GM12873 (cell line): ENCODE data around the gene CTSW.

ENCODE experiments used
- CTCF ChIP-seq: IDR thresholded peaks from 2 replicates; pipeline ENCODE4 v1.5.1; 2012; ENCODE audit warnings: low read depth, mild to moderate bottlenecking, moderate library complexity, low read length, control low read depth; ENCODE audit not compliant: insufficient read depth; ENCODE audit errors: missing control alignments

Gene CTSW

DNA sequence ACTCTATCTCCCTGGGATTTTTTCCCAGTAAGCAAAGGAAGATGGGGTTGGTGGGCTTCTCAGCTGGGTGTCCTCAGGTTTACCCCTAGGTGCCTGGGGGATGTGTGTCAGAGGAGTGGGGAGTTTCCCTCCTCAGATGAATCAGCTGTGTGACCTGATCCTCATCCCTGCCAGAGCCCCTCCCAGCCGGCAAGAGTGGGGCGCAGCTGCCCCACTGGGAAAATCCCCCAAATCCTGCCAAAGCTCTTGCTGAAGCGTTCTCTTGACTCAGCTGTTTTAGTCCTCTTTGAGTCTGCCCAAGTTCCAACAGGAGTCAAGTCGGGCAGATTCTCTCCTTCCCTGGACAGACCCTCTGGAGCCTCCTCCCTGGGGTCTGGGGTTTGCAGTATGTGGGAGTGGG lies 33.2 kb downstream of the CTSW start:
- TF ChIP-seq CTCF, result no peak

GRCh38 chr11:65915101-65915820 lies 35.6 kb downstream of the CTSW start:
- TF ChIP-seq CTCF, result no peak

GRCh38 chr11:65915821-65916251 lies 36.2 kb downstream of the CTSW start:
- no peak for TF ChIP-seq CTCF

DNA sequence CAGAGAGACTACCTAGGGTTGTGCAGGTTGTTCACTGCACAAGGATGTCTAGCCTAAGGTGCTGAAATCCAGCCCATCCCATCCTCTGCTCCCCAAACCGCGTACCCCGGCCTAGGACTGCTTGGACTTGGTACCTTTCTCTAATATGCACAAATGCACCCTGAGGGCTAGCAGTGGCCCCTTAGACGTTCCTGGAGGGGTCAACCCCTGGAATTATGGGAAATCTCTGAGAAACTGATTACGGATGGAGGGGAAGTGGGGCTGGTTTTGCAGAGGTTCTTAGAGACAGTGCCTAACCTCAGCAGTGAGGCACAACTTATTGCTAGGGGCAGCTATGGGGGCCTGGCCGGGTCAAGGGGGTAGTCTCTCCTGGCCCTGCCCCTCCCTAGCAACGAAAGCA lies 36.8 kb downstream of the CTSW start:
- TF ChIP-seq CTCF, result no peak

DNA sequence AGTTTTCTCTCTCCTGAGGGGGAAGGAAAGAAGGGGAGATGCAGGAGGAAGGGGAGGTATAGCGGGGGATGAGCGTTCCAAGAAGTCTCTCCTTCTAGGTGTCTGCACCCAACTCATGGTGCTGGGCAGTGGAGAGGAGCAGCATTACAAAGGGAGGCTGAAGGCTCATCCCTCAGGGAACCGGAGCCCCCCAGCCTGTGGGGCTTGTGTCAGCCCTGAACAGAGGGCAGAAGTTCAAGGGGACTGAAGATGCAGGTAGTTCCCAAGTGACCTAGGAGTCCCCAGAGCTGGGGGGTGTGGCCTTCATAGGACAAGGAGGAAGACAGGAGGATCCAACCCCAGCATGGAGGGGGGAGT lies 37.4 kb downstream of the CTSW start:
- no peak for TF ChIP-seq CTCF

DNA sequence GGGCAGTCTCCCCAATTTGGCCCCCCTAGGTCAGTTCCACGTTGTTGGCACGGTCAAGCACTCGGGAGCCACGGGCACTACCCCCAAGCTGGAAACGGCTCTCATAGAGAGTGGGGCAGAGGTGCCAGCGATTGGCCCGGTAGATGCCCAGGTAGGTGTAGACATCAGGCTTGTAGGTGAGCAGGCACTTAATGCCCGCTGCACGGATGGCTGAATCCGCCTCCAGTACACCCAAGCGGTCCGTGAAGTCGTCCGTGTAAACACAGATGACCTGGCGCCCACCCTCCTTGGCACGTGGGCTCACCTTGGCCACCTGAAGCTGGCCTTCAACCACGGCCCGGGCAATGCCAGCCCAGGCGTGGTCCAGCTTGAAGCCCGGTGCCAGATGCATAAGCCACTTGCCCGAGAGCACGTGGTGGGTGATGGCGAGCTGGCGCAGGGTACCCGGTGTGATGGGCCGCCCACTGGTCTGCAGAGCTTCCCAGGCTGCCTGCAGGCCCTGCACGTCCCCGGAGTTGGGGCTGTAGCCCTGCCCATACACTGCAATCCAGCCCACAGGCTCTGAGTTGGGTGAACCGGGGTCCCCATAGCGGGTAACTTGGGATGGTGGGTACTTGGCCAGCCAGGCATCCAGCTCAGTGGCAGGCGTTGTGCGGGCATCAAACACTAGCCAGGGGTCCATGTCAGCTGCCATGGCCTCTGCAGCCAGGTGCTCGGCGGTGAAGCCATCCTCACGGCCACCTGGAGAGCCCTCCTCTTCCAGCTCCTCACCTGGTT lies 38.0 kb downstream of the CTSW start:
- no peak for TF ChIP-seq CTCF

DNA sequence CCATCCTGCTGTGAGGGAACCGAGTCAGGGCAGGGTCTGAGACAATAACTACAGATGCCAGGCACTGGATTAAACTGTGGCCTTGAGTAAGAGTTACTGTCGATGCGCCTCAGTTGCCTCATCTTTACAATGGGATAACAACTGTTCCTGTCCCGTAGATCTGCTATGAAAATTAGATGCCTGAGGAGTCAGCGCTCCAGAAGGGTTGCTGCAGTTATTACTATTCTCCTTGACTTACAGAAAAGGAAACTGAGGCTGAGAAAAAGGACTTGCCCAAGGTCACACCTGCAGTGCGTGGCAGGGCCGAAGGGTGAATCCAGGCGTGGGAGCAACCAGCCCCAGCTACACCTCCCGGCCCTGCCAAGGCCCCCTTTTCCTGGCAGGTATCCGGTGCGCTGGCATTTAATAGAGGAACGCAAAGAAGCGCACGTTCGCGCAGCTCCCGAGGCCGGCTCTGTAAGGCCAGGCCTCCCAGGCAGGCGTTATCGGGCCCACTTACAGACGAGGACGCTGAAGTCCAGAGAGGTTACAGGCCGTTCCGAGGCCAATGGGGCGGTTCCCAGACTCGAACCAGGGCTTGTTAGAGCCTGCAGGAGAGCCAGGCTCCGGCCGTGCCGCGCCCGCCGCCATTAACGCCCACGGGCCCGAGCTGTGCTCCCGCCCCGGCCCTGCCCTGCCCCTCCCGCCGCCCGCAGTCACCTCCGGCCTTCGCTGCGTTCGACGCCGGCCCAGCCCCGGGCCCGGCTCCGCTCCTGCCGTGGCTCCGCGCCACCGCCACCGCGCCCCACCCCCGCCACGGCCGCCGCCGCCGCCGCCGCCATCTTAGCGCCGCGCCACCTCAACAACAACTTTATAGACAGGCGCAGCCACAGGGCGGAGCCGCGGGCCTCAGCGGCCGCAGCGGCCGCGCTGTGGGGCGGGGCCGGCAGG lies 38.8 kb downstream of the CTSW start, which contains the start of gene C11orf68:
TSS of gene C11orf68 (minus strand) at position 852 of the 930 bp plus-strand sequence. CDS start at position 821, 31 bp downstream.
- no peak for TF ChIP-seq CTCF
